EH (cell line): ENCODE measurements around the gene MBOAT1.
A peak's percentile ranks its signal among the peaks of the same experiment; 100 is the strongest.
"Not testable (repeated sequence)": the region's sequence is repeated elsewhere in the genome, so short reads cannot be mapped to it uniquely, and the experiment has no call there.

Experiments
- DNase-seq: peaks from one replicate; pipeline ENCODE4 v3.0.0-alpha.2; 2015; ENCODE audit warnings: low read depth

The MBOAT1 gene, protein sequence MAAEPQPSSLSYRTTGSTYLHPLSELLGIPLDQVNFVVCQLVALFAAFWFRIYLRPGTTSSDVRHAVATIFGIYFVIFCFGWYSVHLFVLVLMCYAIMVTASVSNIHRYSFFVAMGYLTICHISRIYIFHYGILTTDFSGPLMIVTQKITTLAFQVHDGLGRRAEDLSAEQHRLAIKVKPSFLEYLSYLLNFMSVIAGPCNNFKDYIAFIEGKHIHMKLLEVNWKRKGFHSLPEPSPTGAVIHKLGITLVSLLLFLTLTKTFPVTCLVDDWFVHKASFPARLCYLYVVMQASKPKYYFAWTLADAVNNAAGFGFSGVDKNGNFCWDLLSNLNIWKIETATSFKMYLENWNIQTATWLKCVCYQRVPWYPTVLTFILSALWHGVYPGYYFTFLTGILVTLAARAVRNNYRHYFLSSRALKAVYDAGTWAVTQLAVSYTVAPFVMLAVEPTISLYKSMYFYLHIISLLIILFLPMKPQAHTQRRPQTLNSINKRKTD

DNA sequence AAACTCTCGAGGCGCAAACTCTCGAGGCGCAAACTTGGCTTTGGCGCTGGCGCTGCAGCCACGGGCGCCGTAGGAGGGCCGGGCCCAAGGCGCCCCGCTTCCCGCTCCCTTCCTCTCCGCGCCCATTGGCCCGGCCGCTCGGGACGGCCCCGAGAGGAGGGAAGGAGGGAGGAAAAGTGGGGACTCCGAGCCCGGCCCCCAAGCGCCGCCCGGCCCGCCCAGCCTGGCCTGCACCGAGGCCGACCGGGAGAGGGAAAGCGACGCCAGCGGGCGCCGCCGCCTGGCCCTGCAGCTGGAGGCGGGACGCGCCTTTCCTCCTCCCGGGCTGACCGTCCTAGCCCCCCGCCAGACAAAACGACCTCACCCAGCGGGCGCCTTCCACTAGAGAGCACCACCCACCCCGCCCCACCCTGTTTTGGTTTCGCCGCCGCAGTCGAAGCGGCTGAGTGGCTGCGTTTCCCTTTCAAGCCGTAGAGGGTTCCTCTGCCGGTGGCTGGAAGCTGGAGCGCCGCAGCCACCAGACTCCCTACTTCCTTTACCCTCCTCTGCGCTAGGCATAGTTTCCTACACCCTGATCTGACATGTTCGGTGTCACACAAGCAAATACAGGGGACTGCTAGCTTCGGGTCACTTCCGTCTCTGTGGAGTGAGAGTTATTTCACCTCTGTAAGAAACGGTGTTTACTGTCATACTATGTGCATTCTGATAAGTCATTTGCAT, at the start of gene MBOAT1:
MBOAT1 (minus strand) TSS at position 78 of the 720 bp plus-strand sequence. CDS start 235 bp downstream, outside the sequence.
- peak; percentile 95 for DNase-seq

DNA sequence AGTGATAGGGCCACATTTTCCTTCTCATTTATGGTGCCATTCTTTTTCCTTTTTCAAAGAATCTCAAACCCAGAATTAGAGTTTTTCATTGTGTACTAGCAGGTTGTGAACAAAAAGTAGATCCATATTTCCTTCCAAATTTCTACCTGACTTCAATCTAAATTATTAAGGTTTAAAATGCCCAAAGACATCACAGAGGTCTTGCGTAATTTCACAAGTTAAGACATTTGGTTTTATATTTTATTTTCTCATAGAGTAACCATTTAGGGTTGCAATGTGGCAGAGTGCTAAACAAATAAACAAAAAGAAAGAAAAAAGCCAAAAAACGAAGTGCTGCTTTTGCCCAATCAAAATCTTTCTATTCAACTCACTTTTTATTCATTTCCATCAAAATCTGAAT, 49.4 kb upstream of the MBOAT1 start:
- DNase-seq: no peak

DNA sequence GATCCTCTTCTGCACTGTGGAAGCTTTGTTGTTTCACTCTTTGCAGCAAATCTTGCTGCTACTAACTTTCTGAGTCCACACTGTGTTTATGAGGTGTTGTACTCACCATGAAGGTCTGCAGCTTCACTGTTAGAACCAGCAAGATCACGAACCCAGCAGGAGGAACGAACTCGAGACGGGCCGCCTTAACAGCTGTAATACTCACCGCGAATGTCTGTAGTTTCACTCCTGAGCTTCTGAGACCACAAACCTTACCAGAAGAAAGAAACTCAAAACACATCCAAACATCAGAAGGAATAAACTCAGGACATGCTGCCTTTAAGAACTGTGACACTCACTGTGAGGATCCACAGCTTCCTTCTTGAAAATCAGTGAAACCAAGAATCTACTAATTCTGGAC, 48.1 kb upstream of the MBOAT1 start:
- no peak for DNase-seq

DNA sequence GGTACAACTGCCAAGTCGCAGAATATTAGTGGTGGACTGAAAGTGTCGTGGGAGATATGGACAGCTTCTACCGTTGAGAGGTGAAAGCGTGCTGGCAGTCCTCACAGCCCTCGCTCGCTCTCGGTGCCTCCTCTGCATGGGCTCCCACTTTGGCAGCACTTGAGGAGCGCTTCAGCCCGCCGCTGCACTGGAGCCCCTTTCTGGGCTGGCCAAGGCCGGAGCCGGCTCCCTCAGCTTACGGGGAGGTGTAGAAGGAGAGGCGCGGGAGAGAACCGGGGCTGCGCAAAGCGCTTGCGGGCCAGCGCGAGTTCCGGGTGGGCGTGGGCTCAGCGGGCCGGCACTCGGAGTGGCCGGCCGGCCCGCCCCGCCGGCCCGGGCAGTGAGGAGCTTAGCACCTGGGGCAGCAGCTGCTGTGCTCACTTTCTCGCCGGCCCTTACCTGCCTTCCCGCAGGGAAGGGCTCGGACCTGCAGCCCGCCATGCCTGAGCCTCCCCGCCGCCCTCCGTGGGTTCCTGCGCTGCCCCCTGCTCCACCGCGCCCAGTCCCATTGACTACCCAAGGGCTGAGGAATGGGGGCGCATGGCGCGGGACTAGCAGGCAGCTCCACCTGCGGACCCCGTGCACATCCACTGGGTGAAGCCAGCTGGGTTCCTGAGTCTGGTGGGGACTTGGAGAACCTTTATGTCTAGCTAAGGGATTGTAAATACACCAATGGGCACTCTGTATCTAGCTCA, 47.2 kb upstream of the MBOAT1 start:
- no peak for DNase-seq

DNA sequence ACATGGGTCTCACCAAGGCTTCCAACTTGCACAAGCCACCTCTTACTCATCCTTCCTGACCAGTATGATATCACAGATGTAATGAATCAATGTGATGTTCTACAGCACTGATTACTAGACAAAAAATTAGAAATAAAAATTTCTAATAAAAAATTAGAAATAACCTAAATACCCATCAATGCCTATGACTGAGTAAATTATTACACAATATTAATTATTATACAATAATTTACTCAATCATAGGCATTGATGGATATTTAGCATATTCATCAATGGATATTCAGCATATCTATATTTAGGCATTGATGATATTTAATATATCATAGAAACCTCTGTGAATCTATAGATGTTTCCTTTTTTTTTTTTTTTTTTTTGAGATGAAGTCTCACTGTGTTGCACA, 43.2 kb upstream of the MBOAT1 start:
- no peak for DNase-seq

DNA sequence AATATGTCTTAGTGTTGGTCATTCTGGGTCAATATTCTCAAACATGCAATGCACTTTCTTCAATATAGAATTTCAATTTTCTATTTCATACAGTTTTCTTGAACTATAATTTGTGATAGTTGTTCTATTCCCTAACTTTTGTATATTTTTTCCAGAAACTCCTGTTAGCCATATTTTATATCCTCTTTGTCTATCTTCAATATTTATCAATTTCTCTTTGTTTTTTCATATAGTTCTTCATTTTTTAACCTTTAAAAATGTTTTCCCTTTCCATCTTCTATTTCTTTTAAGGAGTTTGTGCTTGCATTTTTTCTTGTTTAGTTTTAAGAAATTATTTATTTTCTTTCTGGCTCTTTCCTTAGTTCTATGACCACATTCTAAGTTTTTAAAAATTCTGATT, 42.0 kb upstream of the MBOAT1 start:
- no peak for DNase-seq

DNA sequence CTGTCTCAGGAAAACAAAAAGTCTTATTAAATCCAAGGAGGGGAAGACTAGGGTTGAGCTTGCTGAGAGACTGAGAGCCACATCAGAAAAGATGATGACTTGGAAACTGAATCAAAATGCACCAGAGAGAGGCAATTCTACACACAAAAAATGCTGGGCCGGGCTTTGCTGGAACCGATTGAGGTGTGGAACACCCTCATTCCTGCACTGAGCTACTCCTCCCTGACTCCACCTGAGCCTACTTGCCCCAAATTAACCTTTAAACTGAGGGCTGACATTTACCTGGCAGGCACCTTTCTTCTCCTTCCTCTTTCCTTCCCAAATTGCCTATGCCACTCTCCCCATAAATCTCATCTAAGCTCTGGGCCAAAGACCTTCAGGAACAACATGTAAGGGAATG, 40.8 kb upstream of the MBOAT1 start:
- no peak for DNase-seq

DNA sequence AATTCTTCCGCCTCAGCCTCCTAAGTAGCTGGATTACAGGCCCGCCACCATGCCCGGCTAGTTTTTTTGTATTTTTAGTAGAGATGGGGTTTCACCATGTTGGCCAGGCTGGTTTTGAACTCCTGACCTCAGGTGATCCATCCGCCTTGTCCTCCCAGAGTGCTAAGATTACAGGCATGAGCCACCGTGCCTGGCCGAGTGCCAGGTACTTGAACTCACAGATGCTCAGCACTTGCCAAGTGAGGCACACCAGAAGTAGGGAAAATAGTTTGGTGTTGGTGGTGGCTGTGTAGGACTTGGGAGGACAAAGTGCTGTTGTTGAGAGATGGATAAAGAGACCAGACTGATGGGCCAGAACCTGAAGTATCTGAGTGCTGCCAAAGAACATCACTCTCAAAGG, 40.0 kb upstream of the MBOAT1 start:
- no peak for DNase-seq

DNA sequence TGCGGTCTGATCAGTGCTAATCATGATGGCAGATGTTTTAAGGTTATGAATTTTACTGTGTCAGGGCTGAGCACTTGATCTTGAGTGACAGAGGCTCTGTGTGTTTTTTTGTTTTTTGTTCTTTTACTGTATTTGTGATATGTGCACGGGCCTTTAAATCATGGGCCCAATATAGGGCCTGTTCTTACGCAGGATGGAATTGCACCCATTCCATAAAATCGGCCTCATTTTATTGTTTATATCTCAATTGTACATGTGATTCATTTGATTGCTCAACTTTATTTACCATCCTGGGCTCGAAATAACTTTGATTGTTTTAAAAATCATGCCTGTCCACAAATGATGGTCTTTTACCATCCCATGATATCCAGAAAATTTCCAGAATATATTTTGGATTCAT, 39.3 kb upstream of the MBOAT1 start:
- DNase-seq: no peak

DNA sequence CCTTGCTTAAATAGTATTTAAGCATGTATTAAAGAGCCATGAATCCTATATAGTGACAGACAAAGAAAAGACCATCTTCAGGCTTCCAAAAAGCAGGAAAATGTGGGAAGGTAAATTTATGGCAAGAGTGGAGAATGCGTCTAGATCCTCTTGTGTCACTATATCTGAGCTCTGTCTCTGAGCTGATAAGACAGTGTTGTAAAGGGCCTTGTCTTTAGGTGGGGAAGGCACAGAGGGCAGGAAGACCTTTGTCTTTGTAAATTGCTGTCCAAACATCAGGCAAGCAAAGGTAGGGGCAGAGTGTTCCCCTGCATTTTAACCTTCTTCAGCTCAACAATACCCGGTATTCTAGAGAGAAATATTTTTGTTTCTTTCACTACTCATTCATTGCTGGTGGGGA, 33.9 kb upstream of the MBOAT1 start:
- DNase-seq: no peak

DNA sequence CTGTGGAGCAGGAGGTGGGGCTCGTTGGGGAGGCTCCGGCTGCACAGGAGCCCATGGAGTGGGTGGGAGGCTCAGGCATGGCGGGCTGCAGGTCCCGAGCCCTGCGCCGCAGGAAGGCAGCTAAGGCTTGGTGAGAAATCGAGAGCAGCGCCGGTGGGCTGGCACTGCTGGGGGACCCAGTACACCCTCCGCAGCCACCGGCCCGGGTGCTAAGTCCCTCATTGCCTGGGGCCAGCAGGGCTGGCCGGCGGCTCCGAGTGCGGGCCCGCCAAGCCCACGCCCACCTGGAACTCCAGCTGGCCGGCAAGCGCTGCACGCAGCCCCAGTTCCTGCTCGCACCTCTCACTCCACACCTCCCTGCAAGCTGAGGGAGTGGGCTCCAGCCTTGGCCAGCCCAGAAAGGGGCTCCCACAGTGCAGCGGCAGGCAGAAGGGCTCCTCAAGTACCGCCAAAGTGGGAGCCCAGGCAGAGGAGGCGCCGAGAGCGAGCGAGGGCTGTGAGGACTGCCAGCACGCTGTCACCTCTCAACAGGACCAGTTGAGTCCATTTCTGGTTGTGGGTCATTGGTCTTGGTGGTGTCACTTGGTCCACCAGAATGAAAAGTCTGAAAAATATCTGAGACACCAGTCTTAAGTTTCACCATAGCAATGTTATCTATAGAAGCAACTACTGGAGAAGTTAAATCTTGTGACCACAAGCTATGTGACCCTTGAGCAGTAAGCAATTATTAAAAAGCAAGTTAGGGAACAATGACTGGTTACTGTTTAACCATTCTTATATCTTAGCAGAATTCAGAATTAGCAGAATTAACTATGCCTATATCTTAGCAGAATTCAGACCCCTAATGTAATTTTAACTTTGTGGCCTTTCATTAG, 32.8 kb upstream of the MBOAT1 start:
- DNase-seq: not testable (repeated sequence)

DNA sequence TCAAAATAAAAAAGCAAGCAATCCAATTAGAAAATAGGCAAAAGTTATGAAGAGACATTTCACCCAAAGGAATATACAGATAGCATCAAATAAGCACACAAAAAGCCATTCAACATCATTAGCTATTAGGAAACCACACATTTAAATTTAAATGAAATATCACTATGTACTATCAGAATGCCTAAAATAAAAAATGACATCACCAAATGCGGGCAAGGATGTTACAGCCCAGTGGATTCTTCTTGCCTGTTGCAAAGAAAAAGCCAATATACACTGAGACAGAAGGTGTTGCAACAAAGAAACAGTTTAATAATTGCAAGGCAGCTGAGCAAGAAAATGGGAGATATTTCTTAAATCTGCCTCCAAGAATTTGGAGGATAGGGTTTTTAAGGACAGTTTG, 31.0 kb upstream of the MBOAT1 start:
- no peak for DNase-seq

DNA sequence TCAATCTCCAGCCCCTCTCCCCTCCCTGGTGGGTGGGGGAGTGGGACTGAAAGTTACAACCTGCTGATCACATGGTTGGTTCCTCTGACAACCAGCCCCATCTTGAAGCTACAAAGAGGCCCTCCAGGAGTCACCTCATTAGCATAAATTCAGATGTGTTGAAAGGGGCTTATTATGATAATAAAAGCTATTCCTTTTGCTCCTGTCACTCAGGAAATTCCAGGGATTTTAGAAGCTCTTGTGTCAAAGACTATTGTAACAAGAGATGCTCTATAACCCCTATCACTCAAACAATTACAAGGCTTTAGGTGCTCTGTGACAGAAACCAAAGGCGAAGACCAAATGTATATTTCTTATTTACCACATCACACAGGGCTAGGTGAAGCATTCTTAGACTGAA, 30.1 kb upstream of the MBOAT1 start:
- no peak for DNase-seq

DNA sequence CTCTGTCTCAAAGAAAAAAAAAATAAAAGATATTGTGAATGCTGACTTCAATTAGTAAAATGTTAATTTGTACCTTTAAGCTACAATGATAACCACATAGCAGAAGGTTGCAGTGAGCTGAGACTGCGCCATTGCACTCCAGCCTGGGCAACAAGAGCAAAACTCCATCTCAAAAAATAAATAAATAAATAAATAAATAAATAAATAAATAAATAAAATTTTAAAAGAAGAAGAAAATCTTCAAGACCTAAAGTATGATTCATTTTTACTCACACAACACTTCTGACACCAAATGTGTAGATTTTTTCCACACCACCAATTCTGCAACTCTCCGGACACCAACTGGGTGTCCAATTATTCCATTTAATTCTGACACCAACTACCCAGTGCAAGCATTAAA, 28.8 kb upstream of the MBOAT1 start:
- DNase-seq: no peak

DNA sequence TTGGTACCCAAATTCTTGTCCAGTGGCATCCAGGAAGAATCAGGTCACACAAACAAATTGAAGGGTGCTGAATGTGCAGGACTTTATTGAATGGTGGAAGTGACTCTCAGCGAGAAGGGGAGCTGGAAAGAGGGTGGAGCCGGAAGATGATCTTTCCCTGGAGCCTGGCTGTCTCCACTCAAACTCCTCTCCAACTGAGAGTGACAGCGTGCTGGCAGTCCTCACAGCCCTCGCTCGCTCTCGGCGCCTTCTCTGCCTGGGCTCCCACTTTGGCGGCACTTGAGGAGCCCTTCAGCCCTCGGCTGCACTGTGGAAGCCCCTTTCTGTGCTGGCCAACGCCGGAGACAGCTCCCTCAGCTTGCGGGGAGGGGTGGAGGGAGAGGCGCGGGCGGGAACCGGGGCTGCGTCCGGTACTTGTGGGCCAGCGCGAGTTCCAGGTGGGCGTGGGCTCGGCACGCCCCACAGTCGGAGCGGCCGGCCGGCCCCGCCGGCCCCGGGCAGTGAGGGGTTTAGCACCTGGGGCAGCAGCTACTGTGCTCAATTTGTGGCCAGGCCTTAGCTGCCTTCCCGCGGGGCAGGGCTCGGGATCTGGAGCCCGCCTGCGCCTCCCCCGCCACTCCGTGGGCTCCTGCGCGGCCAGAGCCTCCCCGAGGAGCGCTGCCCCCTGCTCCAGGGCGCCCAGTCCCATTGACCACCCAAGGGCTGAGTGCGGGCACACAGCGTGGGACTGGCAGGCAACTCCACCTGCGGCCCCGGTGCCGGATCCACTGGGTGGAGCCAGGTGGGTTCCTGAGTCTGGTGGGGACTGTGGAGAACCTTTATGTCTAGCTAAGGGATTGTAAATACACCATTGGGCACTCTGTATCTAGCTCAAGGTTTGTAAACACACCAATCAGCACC, 26.7 kb upstream of the MBOAT1 start:
- DNase-seq: no peak

DNA sequence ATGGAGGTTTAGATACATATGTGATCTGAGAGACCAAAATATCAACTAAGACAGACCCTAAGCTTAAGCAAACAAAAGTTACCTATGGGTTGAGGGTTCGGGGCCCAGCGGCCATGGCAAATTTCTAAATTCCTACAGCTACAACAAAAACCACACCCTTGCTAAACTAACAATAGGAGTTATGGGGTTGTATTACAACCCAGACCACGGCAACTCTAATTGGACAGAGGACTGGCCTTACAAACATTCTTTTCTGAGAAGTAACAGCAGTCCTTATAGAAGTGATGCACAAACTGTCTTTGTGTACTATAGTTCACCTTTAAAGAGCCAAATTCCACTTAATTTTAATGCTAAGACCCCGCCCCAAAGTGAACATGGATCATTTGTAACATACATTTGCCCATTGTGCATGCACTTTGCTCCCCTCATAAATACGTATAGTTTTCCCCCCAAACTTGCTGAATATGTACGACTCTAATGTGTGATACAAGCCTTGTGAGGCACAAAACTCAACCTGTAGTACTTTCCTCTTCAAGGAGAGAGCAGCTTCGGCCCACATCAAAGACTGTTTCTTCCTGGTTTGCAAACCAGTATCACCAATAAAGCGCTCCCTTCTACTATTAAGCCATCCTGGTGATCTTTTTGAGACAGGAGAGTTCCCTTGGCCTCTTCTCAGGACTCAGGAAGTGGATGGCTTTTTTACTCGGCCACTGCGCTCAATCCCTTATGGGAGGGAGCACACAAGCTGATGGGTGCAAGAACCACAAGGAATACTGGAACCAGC, 25.6 kb upstream of the MBOAT1 start:
- no peak for DNase-seq

DNA sequence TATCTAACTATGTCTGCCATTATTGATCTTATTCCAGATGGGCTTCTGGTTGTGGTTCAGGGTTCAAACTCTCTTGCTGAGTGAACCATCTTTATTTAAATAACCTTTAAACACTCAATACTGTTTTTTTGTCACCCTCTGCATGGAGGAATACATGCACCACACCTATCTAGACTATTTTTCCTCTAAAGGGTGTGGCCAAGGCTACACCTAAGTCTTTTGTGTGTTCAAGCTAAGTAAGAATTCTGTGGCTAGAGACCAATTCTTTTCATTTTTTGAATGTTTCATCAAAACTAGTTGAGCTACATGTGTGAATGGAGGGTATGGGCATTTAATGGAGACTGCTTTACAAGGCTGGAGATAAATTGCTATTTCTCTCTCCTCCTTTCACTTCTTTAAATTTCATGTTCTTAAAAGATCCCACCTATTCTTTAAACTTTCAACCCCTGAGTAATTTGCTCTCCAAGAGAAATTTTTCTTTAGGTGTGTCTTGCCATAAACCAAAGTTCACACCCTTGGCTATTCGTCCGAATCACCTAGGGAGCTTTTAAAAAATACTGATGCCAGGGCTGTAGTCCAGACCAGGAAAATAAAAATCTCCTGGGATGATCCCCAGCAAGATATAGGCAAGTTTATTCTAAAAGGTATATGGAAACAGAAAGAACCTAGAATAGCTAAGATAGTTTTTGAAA, 24.8 kb upstream of the MBOAT1 start:
- no peak for DNase-seq

DNA sequence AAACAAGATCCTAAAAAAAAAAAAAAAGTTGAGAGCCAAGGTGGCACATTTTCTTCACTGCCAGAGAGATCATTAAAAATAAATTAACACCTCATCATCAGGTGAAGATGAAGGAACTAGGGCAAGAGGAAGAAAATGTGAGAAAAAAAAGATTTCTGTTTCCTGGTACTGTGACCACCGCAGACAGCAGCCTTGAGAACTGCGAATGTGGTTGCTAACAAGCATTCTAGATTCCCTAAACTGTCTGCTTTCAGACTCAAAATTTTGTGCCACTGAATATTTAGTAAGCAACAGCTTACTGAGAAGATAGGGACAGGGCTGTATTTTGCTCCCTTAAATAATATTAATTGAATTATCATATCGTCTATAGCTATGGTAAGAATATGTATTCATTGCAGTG, 24.1 kb upstream of the MBOAT1 start:
- no peak for DNase-seq

DNA sequence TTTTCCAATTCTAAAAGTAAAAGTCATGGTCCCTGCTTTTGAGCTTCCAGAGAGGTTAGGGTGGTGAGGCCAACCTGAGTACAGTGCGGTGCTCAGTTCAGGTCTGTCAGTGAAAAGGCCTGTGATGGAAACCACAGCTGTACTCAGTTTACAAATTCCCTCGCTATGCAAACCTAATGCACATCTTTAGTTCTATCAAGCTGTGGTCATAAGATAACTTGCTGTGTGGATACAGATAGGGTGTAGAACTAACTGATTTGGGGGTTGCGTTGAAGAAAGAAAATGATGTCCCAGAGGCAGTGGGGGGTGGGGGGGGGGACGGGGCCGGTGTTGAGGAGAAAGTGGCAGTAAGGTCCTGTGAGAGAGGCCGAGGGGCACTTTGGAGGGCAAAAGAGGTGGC, 22.8 kb upstream of the MBOAT1 start:
- DNase-seq: no peak
